ENCODE data around the gene OSBPL5. TPM values are rescaled to one million over a fixed set of nuclear protein-coding genes. Genes with fewer than 3 reads are reported as not detected.
A peak's percentile ranks its signal among the peaks of the same experiment; 100 is the strongest.

The OSBPL5 gene
- polyA plus RNA-seq, 3 donors = 3.1 to 30.3 (median 6.8) TPM

DNA sequence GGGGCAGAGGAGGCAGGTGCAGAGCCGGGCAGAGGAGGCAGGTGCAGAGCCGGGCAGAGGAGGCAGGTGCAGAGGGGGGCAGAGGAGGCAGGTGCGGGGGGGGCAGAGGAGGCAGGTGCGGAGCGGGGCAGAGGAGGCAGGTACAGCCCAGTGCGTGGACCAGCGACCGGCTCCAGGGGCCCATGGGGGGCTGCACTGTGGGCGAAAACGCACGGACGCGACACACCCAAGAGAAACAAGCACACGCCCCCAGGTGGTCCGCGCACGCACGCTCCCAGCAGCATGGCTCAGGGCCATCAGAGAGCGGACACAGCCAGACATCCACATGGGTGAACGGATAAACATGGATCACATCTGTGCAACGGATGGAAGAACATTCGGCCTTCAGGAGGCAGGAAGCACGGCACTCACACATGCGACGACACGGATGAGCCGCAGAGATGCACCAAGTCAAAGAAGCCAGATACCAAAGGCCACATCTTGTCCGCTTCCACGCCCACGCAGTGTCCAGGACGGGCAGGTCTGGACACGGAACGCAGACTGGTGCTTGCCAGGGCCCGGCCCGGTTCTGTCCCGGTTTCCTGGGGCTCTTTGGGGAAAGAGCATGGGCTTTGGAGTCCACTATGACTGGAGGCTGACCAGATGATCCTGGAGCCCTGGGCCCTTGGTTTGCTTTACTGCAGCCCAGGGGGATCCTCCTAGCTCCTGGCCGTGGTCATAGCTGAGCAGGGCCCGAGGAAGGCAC, 21.8 kb downstream of the OSBPL5 start:
- intact Hi-C loops (cut with micrococcal nuclease) = no loop called here
- H3K36me3 Mint-ChIP-seq = peaks cover 12 to 50% of the 10 kb centered on the region in 2 donors
- no peaks in the 10 kb centered on the region for H3K9me3 ChIP-seq (replicated peaks in 1 of 2; ENCODE audit: control insufficient read depth in 1 of 2, insufficient read depth in 1 of 2, low read length in 2 of 2)
- peaks cover 29% of the 10 kb centered on the region for H3K4me1 Mint-ChIP-seq
- no peaks in the 10 kb centered on the region for H3K9me3 Mint-ChIP-seq
- DNase-seq = no peak
- H3K9ac ChIP-seq (ENCODE audit: insufficient read depth, low read length, poor library complexity, severe bottlenecking) = no peak overlapping the region
- peak overlapping the region in 1 of 7 donors; percentile 64 for H3K27ac Mint-ChIP-seq
- TF ChIP-seq, protein P1, sequence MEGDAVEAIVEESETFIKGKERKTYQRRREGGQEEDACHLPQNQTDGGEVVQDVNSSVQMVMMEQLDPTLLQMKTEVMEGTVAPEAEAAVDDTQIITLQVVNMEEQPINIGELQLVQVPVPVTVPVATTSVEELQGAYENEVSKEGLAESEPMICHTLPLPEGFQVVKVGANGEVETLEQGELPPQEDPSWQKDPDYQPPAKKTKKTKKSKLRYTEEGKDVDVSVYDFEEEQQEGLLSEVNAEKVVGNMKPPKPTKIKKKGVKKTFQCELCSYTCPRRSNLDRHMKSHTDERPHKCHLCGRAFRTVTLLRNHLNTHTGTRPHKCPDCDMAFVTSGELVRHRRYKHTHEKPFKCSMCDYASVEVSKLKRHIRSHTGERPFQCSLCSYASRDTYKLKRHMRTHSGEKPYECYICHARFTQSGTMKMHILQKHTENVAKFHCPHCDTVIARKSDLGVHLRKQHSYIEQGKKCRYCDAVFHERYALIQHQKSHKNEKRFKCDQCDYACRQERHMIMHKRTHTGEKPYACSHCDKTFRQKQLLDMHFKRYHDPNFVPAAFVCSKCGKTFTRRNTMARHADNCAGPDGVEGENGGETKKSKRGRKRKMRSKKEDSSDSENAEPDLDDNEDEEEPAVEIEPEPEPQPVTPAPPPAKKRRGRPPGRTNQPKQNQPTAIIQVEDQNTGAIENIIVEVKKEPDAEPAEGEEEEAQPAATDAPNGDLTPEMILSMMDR (IDR thresholded peaks at IDR 0.05) = no peak
- H3K4me2 ChIP-seq (replicated peaks; ENCODE audit: extremely low read depth, low read length, poor library complexity, severe bottlenecking) = no peak overlapping the region
- no peaks in the 10 kb centered on the region for H3K27me3 ChIP-seq (ENCODE audit: control insufficient read depth in 2 of 2, insufficient read depth in 2 of 2, low read length in 2 of 2)
- H4K20me1 ChIP-seq (ENCODE audit: insufficient read depth, low read length) = peaks cover 97% of the 10 kb centered on the region
- peaks cover 96% of the 10 kb centered on the region for H3K79me2 ChIP-seq (ENCODE audit: insufficient read depth, low read length)
- no peak overlapping the region for H3K4me3 Mint-ChIP-seq
- no peaks in the 10 kb centered on the region for H3K27me3 Mint-ChIP-seq (ENCODE audit: low read depth in 3 of 3)
- no peak overlapping the region for H3K27ac ChIP-seq (ENCODE audit: low read depth in 1 of 2, low read length in 2 of 2)
- no peak overlapping the region for H2AFZ ChIP-seq (ENCODE audit: insufficient read depth, low read depth, low read length, poor library complexity, severe bottlenecking)
- peaks cover 16 to 27% of the 10 kb centered on the region in 2 donors for H3K36me3 ChIP-seq (replicated peaks in 1 of 2; ENCODE audit: control insufficient read depth in 1 of 2, insufficient read depth in 2 of 2, low read length in 2 of 2)
- peaks cover 4 to 33% of the 10 kb centered on the region in 2 donors for H3K4me1 ChIP-seq (ENCODE audit: control insufficient read depth in 1 of 2, insufficient read depth in 2 of 2, low read length in 2 of 2)
- 94% methylated on average over 38 of the region's 38 CpGs for WGBS (ENCODE audit: insufficient coverage)
- H3K4me3 ChIP-seq (replicated peaks in 1 of 3; ENCODE audit: low read depth in 2 of 3, low read length in 3 of 3) = no peak overlapping the region

DNA sequence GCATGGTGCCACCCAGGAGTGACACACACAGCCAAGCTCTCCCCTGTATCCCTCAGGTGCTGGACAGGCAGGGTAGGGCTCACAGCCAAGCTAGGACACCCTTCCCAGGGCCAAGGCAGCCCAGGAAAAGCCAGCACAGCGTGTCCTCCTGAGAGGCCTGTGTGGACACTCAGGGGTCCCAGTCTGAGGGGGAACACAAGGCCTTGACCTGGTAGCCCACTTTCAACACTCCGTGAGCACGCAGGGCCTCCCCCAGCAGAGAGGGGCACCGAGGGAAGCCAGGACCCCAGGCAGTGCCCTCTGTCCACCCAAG, 24.9 kb downstream of the OSBPL5 start:
- Histone ChIP-seq H3K27me3 (ENCODE audit: control insufficient read depth in 2 of 2, insufficient read depth in 2 of 2, low read length in 2 of 2) (no peaks in the 10 kb centered on the region), H2AFZ (ENCODE audit: insufficient read depth, low read depth, low read length, poor library complexity, severe bottlenecking) (no peak overlapping the region), H3K4me2 (replicated peaks; ENCODE audit: extremely low read depth, low read length, poor library complexity, severe bottlenecking) (no peak overlapping the region), H4K20me1 (ENCODE audit: insufficient read depth, low read length) (peaks cover 97% of the 10 kb centered on the region), H3K9ac (ENCODE audit: insufficient read depth, low read length, poor library complexity, severe bottlenecking) (no peak overlapping the region), H3K79me2 (ENCODE audit: insufficient read depth, low read length) (peaks cover 94% of the 10 kb centered on the region), H3K27ac (ENCODE audit: low read depth in 1 of 2, low read length in 2 of 2) (no peak overlapping the region), H3K4me3 (replicated peaks in 1 of 3; ENCODE audit: low read depth in 2 of 3, low read length in 3 of 3) (no peak overlapping the region), H3K4me1 (ENCODE audit: control insufficient read depth in 1 of 2, insufficient read depth in 2 of 2, low read length in 2 of 2) (peaks cover 31 to 64% of the 10 kb centered on the region in 2 donors), H3K9me3 (replicated peaks in 1 of 2; ENCODE audit: control insufficient read depth in 1 of 2, insufficient read depth in 1 of 2, low read length in 2 of 2) (no peaks in the 10 kb centered on the region), H3K36me3 (replicated peaks in 1 of 2; ENCODE audit: control insufficient read depth in 1 of 2, insufficient read depth in 2 of 2, low read length in 2 of 2) (peaks cover 1 to 4% of the 10 kb centered on the region in 2 donors)
- intact Hi-C loops (cut with micrococcal nuclease) = no loop called here
- Mint-ChIP-seq H3K4me1 (peaks cover 52% of the 10 kb centered on the region), H3K27ac (peak overlapping the region in 1 of 7 donors; percentile 48), H3K27me3 (ENCODE audit: low read depth in 3 of 3) (peaks cover 0 to 2% (median 2%) of the 10 kb centered on the region in 3 donors), H3K9me3 (no peaks in the 10 kb centered on the region), H3K36me3 (peaks cover 3 to 30% of the 10 kb centered on the region in 2 donors), H3K4me3 (no peak overlapping the region)
- 100% methylated on average over 4 of the region's 4 CpGs for WGBS (ENCODE audit: insufficient coverage)
- TF ChIP-seq, protein P1 (IDR thresholded peaks at IDR 0.05) = no peak
- DNase-seq = no peak
